ENCODE results near the gene HYCC2. TPM values are rescaled to one million over a fixed set of nuclear protein-coding genes. Genes with fewer than 3 reads are reported as not detected.

The HYCC2 gene
- total RNA-seq, 4 donors from 2014 or later, result 9.6 to 27.9 (median 15.2) TPM

DNA sequence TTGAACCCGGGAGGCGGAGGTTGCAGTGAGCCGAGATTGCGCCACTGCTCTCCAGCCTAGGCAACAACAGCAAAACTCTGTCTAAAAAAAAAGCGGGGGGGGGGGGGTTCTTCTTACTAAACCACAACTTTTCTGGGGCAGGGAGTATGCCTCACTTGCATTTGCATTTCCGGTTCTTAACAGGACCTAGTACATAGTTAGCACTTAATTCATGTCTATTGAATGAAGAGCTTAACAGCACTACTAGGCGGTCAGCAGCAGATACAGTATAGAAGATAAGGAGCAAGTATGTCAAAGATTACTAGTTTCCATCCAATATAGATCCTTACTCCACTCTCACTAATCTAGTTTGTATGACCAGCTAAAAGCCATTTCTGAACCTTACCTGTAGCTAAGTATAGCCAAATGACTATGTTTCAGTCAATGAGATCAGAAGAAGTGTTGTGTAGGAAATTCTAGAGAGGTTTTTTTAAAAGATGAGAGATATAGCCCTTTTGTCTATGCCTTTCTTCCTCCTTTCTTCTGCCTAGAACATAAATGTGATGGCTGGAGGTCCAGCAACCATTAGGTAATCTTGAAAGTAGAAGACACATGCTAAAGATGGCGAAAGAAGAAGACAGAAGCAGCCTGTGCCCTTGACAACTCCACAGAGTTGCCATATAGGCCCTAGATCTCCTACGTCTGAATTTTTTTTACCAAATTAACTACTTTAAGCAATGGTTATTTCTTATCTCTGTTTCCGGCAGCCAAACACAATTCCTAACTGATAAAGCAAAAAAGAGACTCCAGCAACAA lies 11.3 kb downstream of the HYCC2 start:
- no peak overlapping the region for H3K4me3 ChIP-seq (ENCODE audit: low read depth, poor library complexity, severe bottlenecking)
- intact Hi-C loops (cut with DNase I; ENCODE audit: low total_unique reads), result loop anchor here (10.0 kb wide), 1 partner anchor 155 kb away; no protein-coding TSS in a partner anchor
- WGBS, 2 donors, result 94 to 95% methylated on average over 10 of the region's 10 CpGs
- TF ChIP-seq CTCF (IDR thresholded peaks at IDR 0.05) (no peak), POLR2A (IDR thresholded peaks at IDR 0.05) (no peak)
- no peak for DNase-seq (ENCODE audit: low spot score in 2 of 2)

GRCh38 chr2:201058914-201059313 lies 12.6 kb downstream of the HYCC2 start:
- TF ChIP-seq CTCF (IDR thresholded peaks at IDR 0.05), result no peak
- TF ChIP-seq POLR2A (IDR thresholded peaks at IDR 0.05), result no peak
- H3K4me3 ChIP-seq (ENCODE audit: low read depth, poor library complexity, severe bottlenecking), result no peak overlapping the region
- 76 to 94% methylated on average over 1 of the region's 1 CpG for WGBS, 2 donors
- no peak for DNase-seq (ENCODE audit: low spot score in 2 of 2)
- intact Hi-C loops (cut with DNase I; ENCODE audit: low total_unique reads), result no loop called here

- WGBS, 2 donors, result 74 to 79% methylated on average over 4 of the region's 4 CpGs
- H3K4me3 ChIP-seq (ENCODE audit: low read depth, poor library complexity, severe bottlenecking), result no peak overlapping the region
- no peak for TF ChIP-seq CTCF (IDR thresholded peaks at IDR 0.05)
- no peak for TF ChIP-seq POLR2A (IDR thresholded peaks at IDR 0.05)
- DNase-seq (ENCODE audit: low spot score in 2 of 2), result no peak
- intact Hi-C loops (cut with DNase I; ENCODE audit: low total_unique reads), result no loop called here
These were observed 13.7 kb downstream of the HYCC2 start for GRCh38 chr2:201057715-201058248.

DNA sequence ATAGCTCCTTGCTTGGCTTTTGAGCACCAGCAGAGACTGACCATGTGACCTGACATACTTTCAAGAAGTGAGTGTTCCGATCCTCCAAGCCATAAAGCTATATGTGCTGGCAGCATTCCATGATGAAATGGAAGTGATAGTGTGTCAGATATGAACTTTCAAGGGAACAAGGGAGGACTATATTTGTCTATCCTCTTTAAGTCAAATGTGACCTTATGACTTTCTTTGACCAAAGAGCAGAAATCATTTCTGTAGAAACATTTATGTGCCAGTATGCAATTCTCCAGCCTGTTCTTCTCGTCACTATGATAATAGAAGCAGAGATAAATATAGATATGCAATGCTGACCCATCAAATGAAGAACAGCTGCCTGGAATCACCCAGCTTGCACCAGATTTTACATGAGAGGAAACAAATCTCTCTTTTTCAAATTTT lies 14.4 kb downstream of the HYCC2 start:
- intact Hi-C loops (cut with DNase I; ENCODE audit: low total_unique reads), result no loop called here
- no peak for DNase-seq (ENCODE audit: low spot score in 2 of 2)
- no peak for TF ChIP-seq CTCF (IDR thresholded peaks at IDR 0.05)
- TF ChIP-seq POLR2A (IDR thresholded peaks at IDR 0.05), result no peak
- 40 to 48% methylated on average over 2 of the region's 2 CpGs for WGBS, 2 donors
- H3K4me3 ChIP-seq (ENCODE audit: low read depth, poor library complexity, severe bottlenecking), result no peak overlapping the region

DNA sequence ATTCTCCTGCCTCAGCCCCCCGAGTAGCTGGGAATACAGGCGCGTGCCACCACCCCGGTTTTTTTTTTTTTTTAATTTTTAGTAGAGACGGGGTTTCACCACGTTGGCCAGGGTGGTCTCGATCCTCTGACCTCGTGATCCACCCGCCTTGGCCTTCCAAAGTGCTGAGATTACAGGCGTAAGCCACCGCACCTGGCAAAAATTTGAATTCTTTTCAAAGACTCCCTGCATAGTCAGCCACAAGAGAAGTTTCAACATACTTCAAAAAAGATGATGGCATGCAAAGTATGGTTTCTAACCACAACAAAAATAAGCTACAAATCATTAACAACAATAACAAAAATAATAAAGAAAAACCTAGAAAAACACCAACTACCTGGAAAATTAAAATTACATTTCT lies 22.0 kb downstream of the HYCC2 start:
- WGBS, 2 donors, result 90 to 95% methylated on average over 11 of the region's 11 CpGs
- no peak overlapping the region for H3K4me3 ChIP-seq (ENCODE audit: low read depth, poor library complexity, severe bottlenecking)
- intact Hi-C loops (cut with DNase I; ENCODE audit: low total_unique reads), result no loop called here
- DNase-seq (ENCODE audit: low spot score in 2 of 2), result no peak
- TF ChIP-seq POLR2A (IDR thresholded peaks at IDR 0.05), result no peak
- no peak for TF ChIP-seq CTCF (IDR thresholded peaks at IDR 0.05)
